GM18951 (cell line): ENCODE measurements around the gene DPM2.

ENCODE experiments used
- POLR2A ChIP-seq: IDR thresholded peaks from 4 replicates; pipeline ENCODE4 v1.6.1; 2011; ENCODE audit warnings: mild to moderate bottlenecking; ENCODE audit not compliant: insufficient read length, insufficient read depth; ENCODE audit errors: extremely low read depth
- in situ Hi-C: fragments of 300-500 bp; cut with MboI; formaldehyde crosslinking; loops from one replicate; pipeline ENCODE4 v1.12.0; 2022; ENCODE audit warnings: low sequenced_read_pairs, mixed read lengths, inconsistent platforms; ENCODE audit not compliant: unreplicated experiment

The DPM2 gene

GRCh38 chr9:127920794-127921193, 16.9 kb downstream of the DPM2 start:
- no peak for TF ChIP-seq POLR2A
- in situ Hi-C loops = no loop called here

- in situ Hi-C loops = loop anchor here (10.0 kb wide), 1 partner anchor 185 kb away; the partner anchor contains the start of gene TOR2A
- no peak for TF ChIP-seq POLR2A
Observed at GRCh38 chr9:127919253-127919815, 18.3 kb downstream of the DPM2 start.

- no peak for TF ChIP-seq POLR2A
- in situ Hi-C loops = loop anchor here (10.0 kb wide), 1 partner anchor 184 kb away; the partner anchor contains the start of gene TOR2A
Observed at GRCh38 chr9:127918183-127919107, 19.2 kb downstream of the DPM2 start.

GRCh38 chr9:127917603-127918002, 20.1 kb downstream of the DPM2 start:
- TF ChIP-seq POLR2A = no peak
- in situ Hi-C loops = loop anchor here (10.0 kb wide), 1 partner anchor 183 kb away; the partner anchor contains the start of gene TOR2A

GRCh38 chr9:127916720-127917581, 20.7 kb downstream of the DPM2 start, which contains the start of gene ST6GALNAC4:
Gene ST6GALNAC4, minus strand, starts transcription at chr9:127917041. Its CDS starts 622 bp downstream, at chr9:127916419.
- peak; percentile 74 for TF ChIP-seq POLR2A
- in situ Hi-C loops = loop anchor here (10.0 kb wide), 1 partner anchor 182 kb away; the partner anchor contains the start of gene TOR2A

GRCh38 chr9:127915801-127916719, 21.6 kb downstream of the DPM2 start:
- in situ Hi-C loops = loop anchor here (10.0 kb wide), 1 partner anchor 181 kb away; the partner anchor contains the start of gene TOR2A
- TF ChIP-seq POLR2A = peak; percentile 56

GRCh38 chr9:127915325-127915752, 22.3 kb downstream of the DPM2 start:
- peak; percentile 27 for TF ChIP-seq POLR2A
- in situ Hi-C loops = loop anchor here (10.0 kb wide), 1 partner anchor 181 kb away; the partner anchor contains the start of gene TOR2A

GRCh38 chr9:127913682-127914081, 24.0 kb downstream of the DPM2 start:
- in situ Hi-C loops = loop anchor here (10.0 kb wide), 1 partner anchor 179 kb away; the partner anchor contains the start of gene TOR2A

GRCh38 chr9:127912882-127913281, 24.8 kb downstream of the DPM2 start:
- in situ Hi-C loops = loop anchor here (10.0 kb wide), 1 partner anchor 178 kb away; the partner anchor contains the start of gene TOR2A
- TF ChIP-seq POLR2A = no peak

More at GRCh38 chr9:127913682-127914081, 24.0 kb downstream of the DPM2 start:
- no peak for TF ChIP-seq POLR2A

GRCh38 chr9:127912296-127912695, 25.4 kb downstream of the DPM2 start:
- in situ Hi-C loops = loop anchor here (10.0 kb wide), 1 partner anchor 177 kb away; the partner anchor contains the start of gene TOR2A
- TF ChIP-seq POLR2A = no peak

- TF ChIP-seq POLR2A = no peak
- in situ Hi-C loops = loop anchor here (10.0 kb wide), 1 partner anchor 176 kb away; the partner anchor contains the start of gene TOR2A
Observed at GRCh38 chr9:127910613-127911205, 26.9 kb downstream of the DPM2 start.
